ENCODE results near the gene KLC3.

The KLC3 gene

GRCh38 chr19:45340232-45340898, at the start of gene KLC3:
TSS of gene KLC3 (plus strand) at chr19:45340750. CDS start at chr19:45345542, 4,792 bp downstream.
- no peak for TF ChIP-seq CTCF (conservative IDR thresholded peaks at IDR 0.05; ENCODE audit: low read depth, low read length)
- no peak for DNase-seq (ENCODE audit: low read depth)
- peak within 1 kb of the TSS; percentile 46 for H3K4me3 ChIP-seq (ENCODE audit: low read length)

GRCh38 chr19:45291834-45292233, 48.7 kb upstream of the KLC3 start:
- DNase-seq (ENCODE audit: low read depth), result no peak
- TF ChIP-seq CTCF (conservative IDR thresholded peaks at IDR 0.05; ENCODE audit: low read depth, low read length), result no peak
- H3K4me3 ChIP-seq (ENCODE audit: low read length), result no peak overlapping the region

- no peak for TF ChIP-seq CTCF (conservative IDR thresholded peaks at IDR 0.05; ENCODE audit: low read depth, low read length)
- DNase-seq (ENCODE audit: low read depth), result no peak
- H3K4me3 ChIP-seq (ENCODE audit: low read length), result no peak overlapping the region
Observed at GRCh38 chr19:45293682-45294081, 46.9 kb upstream of the KLC3 start.

GRCh38 chr19:45294291-45295029, 46.1 kb upstream of the KLC3 start:
- DNase-seq (ENCODE audit: low read depth), result no peak
- TF ChIP-seq CTCF (conservative IDR thresholded peaks at IDR 0.05; ENCODE audit: low read depth, low read length), result no peak
- H3K4me3 ChIP-seq (ENCODE audit: low read length), result no peak overlapping the region

GRCh38 chr19:45295873-45296272, 44.7 kb upstream of the KLC3 start:
- DNase-seq (ENCODE audit: low read depth), result no peak
- H3K4me3 ChIP-seq (ENCODE audit: low read length), result no peak overlapping the region
- no peak for TF ChIP-seq CTCF (conservative IDR thresholded peaks at IDR 0.05; ENCODE audit: low read depth, low read length)

- DNase-seq (ENCODE audit: low read depth), result no peak
- no peak overlapping the region for H3K4me3 ChIP-seq (ENCODE audit: low read length)
- TF ChIP-seq CTCF (conservative IDR thresholded peaks at IDR 0.05; ENCODE audit: low read depth, low read length), result no peak
Observed at GRCh38 chr19:45296355-45296754, 44.2 kb upstream of the KLC3 start.

GRCh38 chr19:45297674-45298073, 42.9 kb upstream of the KLC3 start:
- no peak overlapping the region for H3K4me3 ChIP-seq (ENCODE audit: low read length)
- no peak for TF ChIP-seq CTCF (conservative IDR thresholded peaks at IDR 0.05; ENCODE audit: low read depth, low read length)
- DNase-seq (ENCODE audit: low read depth), result no peak

Measured in retinal pigment epithelial cell (primary cell).